Gastroesophageal sphincter (tissue), 3 donors: ENCODE data around the gene OR2AT4.

ENCODE experiments used
- EP300 ChIP-seq: sonication (generic); formaldehyde crosslinking; IDR thresholded peaks from one replicate; pipeline ENCODE4 v1.6.1; 2017; ENCODE audit warnings: antibody characterized with exemption, mild to moderate bottlenecking
- POLR2A ChIP-seq, 2 donors: fragments of 450-650 bp; IDR thresholded peaks; one replicate each; pipeline ENCODE4 v1.6.1; 2017; ENCODE audit warnings: antibody characterized with exemption in 2 of 2, mild to moderate bottlenecking in 2 of 2, moderate library complexity in 1 of 2
- TF ChIP-seq, protein P1 (sequence below), 4 experiments: fragments of 200-600 bp in 2 of 4; fragments of 450-650 bp in 2 of 4; sonication (generic) in 1 of 4; IDR thresholded peaks; one replicate each; pipeline ENCODE4 v1.5.1; 2017 to 2019; ENCODE audit warnings: antibody characterized with exemption in 4 of 4, mild to moderate bottlenecking in 2 of 4, moderate library complexity in 2 of 4

DNA sequence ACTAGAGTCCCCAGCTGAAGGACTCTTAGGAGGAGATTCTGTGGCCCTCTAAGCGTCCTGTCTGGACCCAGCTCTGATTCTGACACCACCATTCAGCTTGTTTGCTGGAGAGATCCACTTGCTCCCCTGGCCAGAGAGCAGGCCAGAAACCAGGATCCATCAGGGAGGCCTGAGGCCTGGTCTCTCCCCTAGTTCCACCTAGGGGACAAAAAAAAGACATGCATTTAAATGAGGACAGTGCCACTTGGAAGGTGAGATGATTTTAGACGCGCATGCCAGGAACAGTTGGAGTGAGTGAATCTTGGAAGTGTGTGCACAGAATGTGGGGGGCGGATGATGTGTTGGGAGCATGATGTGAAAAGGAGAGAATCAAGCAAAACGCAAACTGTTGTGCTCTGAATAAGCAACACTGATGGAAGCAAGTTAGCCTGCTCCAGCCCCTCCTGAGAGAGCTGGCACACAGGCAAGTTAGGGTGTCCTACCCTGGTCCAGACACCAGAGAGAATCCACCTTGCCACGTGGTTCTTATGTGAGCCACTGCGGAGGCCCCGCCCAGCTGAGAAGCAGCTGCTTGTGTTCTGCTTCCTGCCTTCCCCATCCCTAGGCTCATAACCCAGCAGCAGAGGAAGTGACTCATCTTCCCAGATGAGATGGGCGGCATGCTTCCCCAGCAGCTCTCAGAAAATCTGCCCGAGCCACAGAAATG is 46.2 kb upstream of the OR2AT4 start:
- TF ChIP-seq, protein P1, sequence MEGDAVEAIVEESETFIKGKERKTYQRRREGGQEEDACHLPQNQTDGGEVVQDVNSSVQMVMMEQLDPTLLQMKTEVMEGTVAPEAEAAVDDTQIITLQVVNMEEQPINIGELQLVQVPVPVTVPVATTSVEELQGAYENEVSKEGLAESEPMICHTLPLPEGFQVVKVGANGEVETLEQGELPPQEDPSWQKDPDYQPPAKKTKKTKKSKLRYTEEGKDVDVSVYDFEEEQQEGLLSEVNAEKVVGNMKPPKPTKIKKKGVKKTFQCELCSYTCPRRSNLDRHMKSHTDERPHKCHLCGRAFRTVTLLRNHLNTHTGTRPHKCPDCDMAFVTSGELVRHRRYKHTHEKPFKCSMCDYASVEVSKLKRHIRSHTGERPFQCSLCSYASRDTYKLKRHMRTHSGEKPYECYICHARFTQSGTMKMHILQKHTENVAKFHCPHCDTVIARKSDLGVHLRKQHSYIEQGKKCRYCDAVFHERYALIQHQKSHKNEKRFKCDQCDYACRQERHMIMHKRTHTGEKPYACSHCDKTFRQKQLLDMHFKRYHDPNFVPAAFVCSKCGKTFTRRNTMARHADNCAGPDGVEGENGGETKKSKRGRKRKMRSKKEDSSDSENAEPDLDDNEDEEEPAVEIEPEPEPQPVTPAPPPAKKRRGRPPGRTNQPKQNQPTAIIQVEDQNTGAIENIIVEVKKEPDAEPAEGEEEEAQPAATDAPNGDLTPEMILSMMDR (IDR thresholded peaks at IDR 0.05), result peak in 1 of 4 experiments; percentile 7
- TF ChIP-seq POLR2A (IDR thresholded peaks at IDR 0.05), result no peak
- TF ChIP-seq EP300, result no peak
